ENCODE results near the gene UROC1.
A peak's percentile ranks its signal among the peaks of the same experiment; 100 is the strongest.

The UROC1 gene

DNA sequence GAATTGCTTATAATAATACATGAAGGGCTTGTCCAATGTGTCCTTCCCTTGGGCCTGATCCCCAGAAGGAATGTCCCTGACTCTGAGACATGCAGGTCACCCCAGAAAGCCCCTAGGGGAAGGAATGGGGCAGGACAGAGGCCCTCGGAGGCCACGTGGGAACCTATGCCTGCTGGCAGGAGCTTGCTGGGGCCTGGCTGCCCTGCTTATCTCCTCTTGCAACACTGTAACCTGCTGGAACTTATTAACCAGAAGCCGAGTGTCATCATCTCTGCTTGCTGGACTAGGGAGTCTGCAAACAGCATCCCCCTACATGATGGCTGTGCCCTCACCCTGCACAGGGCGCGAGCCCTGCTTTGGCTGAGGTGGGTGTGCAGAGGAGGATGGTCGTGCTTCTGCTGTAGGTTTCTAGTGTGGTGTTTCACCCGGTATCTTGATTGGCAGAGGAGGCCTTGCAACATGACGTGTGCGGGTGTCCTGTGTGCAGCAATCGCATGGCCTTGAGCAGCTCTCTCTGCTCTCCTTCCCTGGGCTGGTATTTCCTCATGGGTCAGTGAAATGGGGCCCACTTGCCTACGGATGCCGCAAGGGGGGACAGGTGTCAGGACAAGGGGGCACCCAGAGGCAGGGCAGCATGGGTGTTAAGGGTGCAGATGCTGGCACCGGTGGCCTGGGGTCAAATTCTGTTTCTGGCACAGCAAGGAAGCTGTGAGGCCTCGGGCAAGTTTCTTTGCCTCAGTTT lies 11.4 kb upstream of the UROC1 start:
- WGBS (ENCODE audit: insufficient coverage, insufficient read length): no CpG with 5 or more reads among the region's 14 CpGs
- H3K36me3 ChIP-seq (ENCODE audit: control insufficient read depth, insufficient read depth, low read length): no peaks in the 10 kb centered on the region
- H3K27me3 ChIP-seq (ENCODE audit: control insufficient read depth, insufficient read depth, low read length): no peaks in the 10 kb centered on the region
- no peaks in the 10 kb centered on the region for H3K9me3 ChIP-seq (ENCODE audit: control insufficient read depth, insufficient read depth, low read length)
- no peak for DNase-seq (ENCODE audit: low read depth, low spot score)
- no peak overlapping the region for H3K4me3 ChIP-seq (ENCODE audit: low read length)
- H3K27ac ChIP-seq (ENCODE audit: low read length): no peak overlapping the region
- peaks cover 3% of the 10 kb centered on the region for H3K4me1 ChIP-seq (ENCODE audit: control insufficient read depth, insufficient read depth, low read length)

DNA sequence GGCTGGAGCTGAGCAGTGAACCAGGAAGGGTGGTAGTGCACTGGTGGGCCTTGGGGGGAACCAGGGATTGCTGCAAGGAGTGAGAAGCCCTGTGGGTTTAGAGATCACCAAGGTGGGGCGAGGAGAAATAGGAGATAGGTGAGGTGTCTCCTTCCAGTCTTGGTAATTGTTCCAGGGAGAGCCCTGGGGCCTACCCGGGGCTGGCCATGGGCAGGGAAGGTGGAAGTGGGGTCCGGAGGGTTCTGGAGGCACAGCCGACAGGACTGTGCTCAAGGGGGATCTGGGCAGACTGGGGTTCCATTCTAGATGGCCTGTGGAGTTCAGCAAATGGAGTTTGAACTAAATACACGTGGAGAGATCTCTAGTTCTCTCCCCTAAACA lies 10.8 kb upstream of the UROC1 start:
- WGBS (ENCODE audit: insufficient coverage, insufficient read length): no CpG with 5 or more reads among the region's 5 CpGs
- no peaks in the 10 kb centered on the region for H3K9me3 ChIP-seq (ENCODE audit: control insufficient read depth, insufficient read depth, low read length)
- H3K27me3 ChIP-seq (ENCODE audit: control insufficient read depth, insufficient read depth, low read length): no peaks in the 10 kb centered on the region; the same call in 1 of the 2 replicates
- no peaks in the 10 kb centered on the region for H3K36me3 ChIP-seq (ENCODE audit: control insufficient read depth, insufficient read depth, low read length)
- no peak overlapping the region for H3K27ac ChIP-seq (ENCODE audit: low read length)
- no peak overlapping the region for H3K4me3 ChIP-seq (ENCODE audit: low read length)
- H3K4me1 ChIP-seq (ENCODE audit: control insufficient read depth, insufficient read depth, low read length): peaks cover 5% of the 10 kb centered on the region
- no peak for DNase-seq (ENCODE audit: low read depth, low spot score)

DNA sequence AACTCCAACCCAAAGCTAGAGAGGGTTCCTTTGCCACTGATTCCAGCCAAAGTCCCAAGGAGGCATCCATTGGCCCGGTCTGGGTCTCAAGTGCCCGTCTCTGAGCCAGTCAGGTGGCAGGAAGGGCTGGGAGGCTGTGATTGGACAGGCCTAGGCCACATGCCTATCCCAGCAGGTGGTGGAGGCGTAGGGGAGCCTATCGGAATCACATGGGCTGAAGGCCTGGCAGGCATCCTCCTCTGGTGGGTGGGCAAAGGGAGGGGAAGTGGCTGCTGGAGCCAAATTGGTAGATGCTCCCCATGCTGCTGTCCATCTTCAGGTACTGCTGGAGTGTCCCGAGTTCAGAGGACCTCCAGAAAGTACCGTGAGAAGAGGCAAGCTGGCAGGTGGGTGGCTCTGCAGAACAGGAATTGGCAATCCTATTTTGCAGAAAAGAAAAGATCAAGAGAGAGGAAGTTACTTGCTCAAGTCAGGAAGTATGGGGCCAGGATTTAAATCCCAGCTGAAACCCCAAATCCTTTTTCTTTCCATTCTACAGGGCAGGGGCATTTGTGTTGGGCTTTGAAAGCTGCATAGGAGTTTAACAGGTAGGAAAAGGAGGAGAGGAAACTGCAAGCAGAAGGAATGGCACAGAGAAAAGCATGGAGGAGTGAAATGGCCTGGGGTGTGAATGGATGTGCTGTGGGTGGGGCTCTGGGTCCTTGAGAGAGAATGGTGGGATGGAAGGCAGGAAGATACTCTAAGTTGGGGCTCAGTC lies 10.1 kb upstream of the UROC1 start:
- WGBS (ENCODE audit: insufficient coverage, insufficient read length): no CpG with 5 or more reads among the region's 6 CpGs

DNA sequence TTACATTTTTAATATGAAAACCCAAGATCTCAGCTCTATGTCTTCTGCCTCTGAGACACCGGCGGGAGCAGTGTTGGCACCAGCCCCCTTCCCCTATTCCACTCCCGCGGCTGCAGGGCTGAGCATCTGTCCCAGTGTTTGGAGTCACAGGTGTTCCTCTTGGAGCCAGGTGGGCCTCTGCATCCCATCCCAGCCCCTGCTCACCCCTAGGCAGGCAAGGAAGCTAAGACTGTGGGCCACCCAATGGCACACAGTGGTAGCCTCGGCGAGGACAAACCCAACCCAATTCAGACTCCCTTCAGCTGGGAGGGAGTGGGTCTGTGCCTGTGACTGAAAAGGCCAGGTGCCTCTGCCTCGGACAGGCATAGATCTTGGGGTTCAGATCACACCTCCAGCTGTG lies 9.4 kb upstream of the UROC1 start:
- H3K9me3 ChIP-seq (ENCODE audit: control insufficient read depth, insufficient read depth, low read length): no peaks in the 10 kb centered on the region
- no CpG with 5 or more reads among the region's 7 CpGs for WGBS (ENCODE audit: insufficient coverage, insufficient read length)
- no peaks in the 10 kb centered on the region for H3K36me3 ChIP-seq (ENCODE audit: control insufficient read depth, insufficient read depth, low read length)
- H3K4me3 ChIP-seq (ENCODE audit: low read length): no peak overlapping the region
- H3K27ac ChIP-seq (ENCODE audit: low read length): no peak overlapping the region
- no peak for DNase-seq (ENCODE audit: low read depth, low spot score)
- H3K27me3 ChIP-seq (ENCODE audit: control insufficient read depth, insufficient read depth, low read length): no peaks in the 10 kb centered on the region; the same call in 1 of the 2 replicates
- peaks cover 5% of the 10 kb centered on the region for H3K4me1 ChIP-seq (ENCODE audit: control insufficient read depth, insufficient read depth, low read length)

More for the DNA sequence above, 10.1 kb upstream of the UROC1 start:
- Histone ChIP-seq H3K4me1 (ENCODE audit: control insufficient read depth, insufficient read depth, low read length) (peaks cover 5% of the 10 kb centered on the region), H3K4me3 (ENCODE audit: low read length) (no peak overlapping the region), H3K9me3 (ENCODE audit: control insufficient read depth, insufficient read depth, low read length) (no peaks in the 10 kb centered on the region), H3K36me3 (ENCODE audit: control insufficient read depth, insufficient read depth, low read length) (no peaks in the 10 kb centered on the region), H3K27me3 (ENCODE audit: control insufficient read depth, insufficient read depth, low read length) (no peaks in the 10 kb centered on the region; the same call in 1 of the 2 replicates), H3K27ac (ENCODE audit: low read length) (no peak overlapping the region)
- DNase-seq (ENCODE audit: low read depth, low spot score): no peak

DNA sequence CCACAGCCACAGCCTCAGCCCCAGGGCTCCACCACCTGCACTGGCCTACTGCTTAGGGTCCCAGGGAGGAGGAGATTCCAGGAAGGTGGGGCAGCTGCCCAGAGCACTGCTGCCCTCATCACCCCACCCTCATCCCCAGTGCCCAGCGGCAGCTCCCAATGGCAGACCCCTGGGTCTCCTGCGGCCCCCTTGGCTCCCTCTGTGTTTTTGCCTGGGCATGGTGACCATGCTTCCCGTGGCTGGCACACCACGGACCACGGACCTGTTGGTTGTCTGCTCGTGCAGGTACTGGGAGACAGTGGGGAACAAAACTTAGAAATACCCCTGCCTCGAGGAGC lies 9.1 kb upstream of the UROC1 start:
- H3K27me3 ChIP-seq (ENCODE audit: control insufficient read depth, insufficient read depth, low read length): no peaks in the 10 kb centered on the region; the same call in 1 of the 2 replicates
- no peak overlapping the region for H3K4me3 ChIP-seq (ENCODE audit: low read length)
- H3K36me3 ChIP-seq (ENCODE audit: control insufficient read depth, insufficient read depth, low read length): no peaks in the 10 kb centered on the region
- H3K9me3 ChIP-seq (ENCODE audit: control insufficient read depth, insufficient read depth, low read length): no peaks in the 10 kb centered on the region
- DNase-seq (ENCODE audit: low read depth, low spot score): no peak
- H3K4me1 ChIP-seq (ENCODE audit: control insufficient read depth, insufficient read depth, low read length): peaks cover 5% of the 10 kb centered on the region
- WGBS (ENCODE audit: insufficient coverage, insufficient read length): no CpG with 5 or more reads among the region's 7 CpGs
- no peak overlapping the region for H3K27ac ChIP-seq (ENCODE audit: low read length)

DNA sequence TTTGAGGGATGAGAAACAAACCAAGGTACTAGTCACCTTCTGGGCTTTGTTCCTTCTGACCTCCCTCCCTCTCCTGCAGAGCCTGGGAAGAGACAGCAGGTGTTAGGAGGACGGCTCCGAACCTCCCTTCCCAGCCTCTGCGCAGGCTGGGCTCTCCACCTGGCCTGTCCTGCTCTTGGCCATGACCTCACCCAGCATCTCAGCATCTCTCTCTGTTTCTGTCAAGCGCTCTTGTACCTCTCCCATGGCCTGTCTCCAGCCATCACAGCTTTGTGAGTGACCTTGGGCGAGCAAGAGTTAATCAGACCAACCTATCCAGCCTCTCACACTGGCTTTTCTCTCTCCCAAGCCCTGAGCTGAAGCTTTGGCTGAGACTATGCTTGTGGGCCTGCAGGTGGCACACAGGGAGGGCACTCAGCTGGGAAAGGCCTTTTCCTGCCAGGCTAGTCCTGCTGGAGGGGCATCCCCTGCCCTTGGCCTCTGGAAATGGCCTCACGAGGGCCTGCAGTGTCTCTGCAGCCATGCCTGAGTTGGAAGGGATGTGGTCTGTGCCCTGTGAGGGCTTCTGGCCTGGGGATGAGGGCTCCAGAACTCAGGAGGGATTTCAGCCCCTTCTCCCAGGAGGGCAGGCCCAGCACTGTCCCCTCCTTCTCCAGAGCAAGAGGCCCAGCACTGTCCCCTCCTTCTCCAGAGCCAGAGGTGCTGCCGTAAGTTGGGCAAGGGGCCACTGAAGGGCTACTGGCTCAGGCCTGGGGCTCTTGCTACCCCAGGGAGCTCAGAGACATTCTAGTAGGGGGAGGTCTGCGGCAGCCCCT lies 8.5 kb upstream of the UROC1 start:
- no peak overlapping the region for H3K27ac ChIP-seq (ENCODE audit: low read length)
- H3K4me3 ChIP-seq (ENCODE audit: low read length): no peak overlapping the region
- H3K9me3 ChIP-seq (ENCODE audit: control insufficient read depth, insufficient read depth, low read length): no peaks in the 10 kb centered on the region
- H3K4me1 ChIP-seq (ENCODE audit: control insufficient read depth, insufficient read depth, low read length): peaks cover 5% of the 10 kb centered on the region
- DNase-seq (ENCODE audit: low read depth, low spot score): no peak
- H3K27me3 ChIP-seq (ENCODE audit: control insufficient read depth, insufficient read depth, low read length): no peaks in the 10 kb centered on the region; the same call in 1 of the 2 replicates
- WGBS (ENCODE audit: insufficient coverage, insufficient read length): no CpG with 5 or more reads among the region's 8 CpGs
- H3K36me3 ChIP-seq (ENCODE audit: control insufficient read depth, insufficient read depth, low read length): no peaks in the 10 kb centered on the region

DNA sequence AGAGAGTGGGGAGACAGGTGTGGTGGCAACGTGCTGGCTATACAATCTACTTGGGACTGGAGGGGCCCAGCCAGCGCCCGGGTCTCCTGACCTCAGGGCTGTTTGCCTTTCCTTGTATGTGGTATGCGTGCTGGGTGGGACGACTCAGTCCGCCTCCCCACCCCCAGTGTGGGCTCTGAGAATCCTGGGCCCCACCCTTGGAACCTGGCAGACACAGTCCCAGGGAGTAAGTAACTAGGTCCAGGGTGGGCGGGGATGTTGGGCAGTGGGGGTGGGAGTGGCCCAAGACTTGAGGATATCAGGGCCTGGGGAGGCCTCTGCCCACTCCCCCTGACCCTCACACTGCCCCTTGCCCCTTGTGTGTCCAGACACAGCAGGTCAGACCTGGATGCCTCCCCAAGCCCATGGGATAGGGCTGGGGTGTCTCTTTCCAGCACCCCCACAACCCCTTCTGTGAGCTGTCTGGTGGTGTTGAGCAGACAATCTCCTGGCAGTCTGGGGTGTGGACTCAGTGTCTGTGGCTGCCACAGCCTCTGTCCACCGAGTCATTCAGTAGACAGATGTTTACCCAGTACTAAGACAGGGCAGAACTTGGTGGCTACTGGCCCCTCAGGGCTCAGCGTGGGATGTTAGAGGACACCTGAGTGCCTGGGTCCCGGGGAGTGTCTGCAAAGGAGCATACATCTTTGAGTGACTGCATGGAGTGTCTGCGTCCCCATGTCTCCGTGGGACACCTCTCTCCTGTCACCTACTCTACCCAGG lies 7.7 kb upstream of the UROC1 start:
- Histone ChIP-seq H3K27me3 (ENCODE audit: control insufficient read depth, insufficient read depth, low read length) (no peaks in the 10 kb centered on the region; the same call in 1 of the 2 replicates), H3K9me3 (ENCODE audit: control insufficient read depth, insufficient read depth, low read length) (no peaks in the 10 kb centered on the region), H3K36me3 (ENCODE audit: control insufficient read depth, insufficient read depth, low read length) (no peaks in the 10 kb centered on the region), H3K27ac (ENCODE audit: low read length) (no peak overlapping the region), H3K4me3 (ENCODE audit: low read length) (no peak overlapping the region), H3K4me1 (ENCODE audit: control insufficient read depth, insufficient read depth, low read length) (peaks cover 5% of the 10 kb centered on the region)
- DNase-seq (ENCODE audit: low read depth, low spot score): no peak
- WGBS (ENCODE audit: insufficient coverage, insufficient read length): no CpG with 5 or more reads among the region's 12 CpGs

DNA sequence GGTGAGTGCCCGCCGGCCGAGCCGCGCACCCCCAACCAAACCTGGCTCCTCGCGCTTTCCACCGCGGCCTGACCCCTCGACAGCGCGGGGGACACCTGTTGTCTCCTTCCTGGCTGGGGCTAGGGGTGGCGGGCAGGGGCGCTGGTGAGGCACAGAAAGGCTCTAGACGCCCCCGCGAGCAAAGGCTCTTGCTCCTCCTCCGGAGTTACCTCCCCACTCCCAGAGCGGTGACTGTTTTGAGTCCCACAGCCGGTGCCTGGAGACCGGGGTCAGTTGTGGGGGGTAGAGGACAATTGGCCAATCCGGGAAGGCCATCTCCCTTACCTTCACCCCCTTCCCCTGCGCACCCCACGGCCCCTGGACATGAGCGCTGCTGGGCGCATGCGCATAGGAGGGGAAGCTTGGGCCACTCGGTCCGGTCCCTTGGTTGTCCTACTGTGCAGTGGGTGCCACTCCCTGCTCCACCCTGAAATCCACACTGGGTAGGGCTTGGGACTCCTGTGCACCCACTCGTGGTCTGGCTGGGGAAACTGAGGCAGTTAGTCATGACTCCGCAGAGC lies 6.9 kb upstream of the UROC1 start:
- Histone ChIP-seq H3K4me1 (ENCODE audit: control insufficient read depth, insufficient read depth, low read length) (peaks cover 5% of the 10 kb centered on the region), H3K4me3 (ENCODE audit: low read length) (peak overlapping the region; percentile 48; the same call in 1 of the 2 replicates), H3K27me3 (ENCODE audit: control insufficient read depth, insufficient read depth, low read length) (no peaks in the 10 kb centered on the region; the same call in 1 of the 2 replicates), H3K9me3 (ENCODE audit: control insufficient read depth, insufficient read depth, low read length) (no peaks in the 10 kb centered on the region), H3K27ac (ENCODE audit: low read length) (no peak overlapping the region), H3K36me3 (ENCODE audit: control insufficient read depth, insufficient read depth, low read length) (no peaks in the 10 kb centered on the region)
- WGBS (ENCODE audit: insufficient coverage, insufficient read length): no CpG with 5 or more reads among the region's 31 CpGs
- DNase-seq (ENCODE audit: low read depth, low spot score): no peak

DNA sequence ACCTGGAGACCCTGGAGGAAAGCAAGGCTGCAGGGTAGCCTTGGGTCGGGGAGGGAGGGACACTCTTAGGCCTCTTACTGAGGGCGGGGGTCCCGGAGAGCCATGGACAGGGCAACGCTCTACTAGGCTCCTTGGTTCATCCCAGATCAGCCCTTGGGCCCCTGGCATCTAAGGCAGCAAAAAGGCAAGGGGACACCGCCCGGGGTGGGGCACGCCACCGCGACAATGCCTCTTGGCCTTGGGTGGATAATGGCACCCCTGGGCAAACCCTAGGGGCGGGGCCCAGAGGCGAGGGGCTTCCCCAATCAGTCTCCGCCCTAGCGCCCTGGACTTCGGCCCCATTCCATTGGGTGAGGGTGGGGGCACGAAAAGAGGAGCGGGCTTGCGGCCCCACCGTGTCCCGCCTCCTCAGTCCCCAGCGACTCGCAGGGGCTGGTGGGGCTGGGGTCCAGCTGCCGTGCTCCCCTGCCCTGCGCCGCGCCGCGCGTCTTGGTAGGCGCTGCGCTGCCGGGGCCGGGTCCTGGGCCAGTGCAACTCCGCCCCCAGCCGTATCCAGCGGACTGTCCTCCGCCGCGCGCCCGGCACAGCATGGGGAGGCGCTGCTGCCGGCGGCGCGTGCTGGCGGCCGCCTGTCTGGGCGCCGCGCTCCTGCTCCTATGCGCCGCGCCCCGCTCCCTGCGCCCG lies 6.3 kb upstream of the UROC1 start, which contains the start of gene CHST13:
Gene CHST13, plus strand, starts transcription at position 411 of the 684 bp plus-strand sequence. Its CDS starts 178 bp downstream, at position 589.
- H3K4me3 ChIP-seq (ENCODE audit: low read length): peak within 1 kb of the TSS; percentile 48; the same call in 1 of the 2 replicates
- no CpG with 5 or more reads among the region's 56 CpGs for WGBS (ENCODE audit: insufficient coverage, insufficient read length)
- no peaks in the 10 kb centered on the region; the same call in 1 of the 2 replicates for H3K27me3 ChIP-seq (ENCODE audit: control insufficient read depth, insufficient read depth, low read length)
- no peak for DNase-seq (ENCODE audit: low read depth, low spot score)
- H3K9me3 ChIP-seq (ENCODE audit: control insufficient read depth, insufficient read depth, low read length): no peaks in the 10 kb centered on the region
- peaks cover 5% of the 10 kb centered on the region; the same call in 1 of the 2 replicates for H3K4me1 ChIP-seq (ENCODE audit: control insufficient read depth, insufficient read depth, low read length)
- no peak within 1 kb of the TSS for H3K27ac ChIP-seq (ENCODE audit: low read length)
- no peaks in the 10 kb centered on the region for H3K36me3 ChIP-seq (ENCODE audit: control insufficient read depth, insufficient read depth, low read length)

Data from iPS DF 6.9 (cell line).